ENCODE measurements around the gene FAM72B. TPM values are rescaled to one million over a fixed set of nuclear protein-coding genes. Genes with fewer than 3 reads are reported as not detected.
A peak's percentile ranks its signal among the peaks of the same experiment; 100 is the strongest.
"Not testable (repeated sequence)": the region's sequence is repeated elsewhere in the genome, so short reads cannot be mapped to it uniquely, and the experiment has no call there.

FAM72B gene
- total and polyA plus RNA-seq, 2 experiments from 2014 or later: 1.9 to 3.1 TPM

DNA sequence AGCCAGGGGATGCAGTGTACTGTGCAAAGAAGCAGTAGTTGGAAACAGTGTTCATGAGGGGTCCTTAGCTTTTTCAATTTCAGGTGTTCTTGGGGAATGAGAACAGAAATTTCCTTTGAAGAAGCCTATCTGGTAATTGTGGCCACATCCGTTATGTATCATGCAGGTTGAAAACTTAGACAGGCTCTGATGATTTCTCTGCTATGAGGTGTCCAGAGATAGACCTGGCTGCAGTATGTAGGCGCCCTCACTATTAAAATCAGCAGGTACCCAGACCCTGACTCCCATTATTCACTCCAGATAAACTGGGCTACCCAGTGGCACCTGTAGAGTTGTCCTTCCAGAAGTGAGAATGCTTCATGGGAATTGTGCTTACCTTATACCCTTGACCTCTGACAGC is 8.4 kb upstream of the FAM72B start:
- H3K4me1 ChIP-seq (ENCODE audit: insufficient read depth); in situ Hi-C loops (cut with MboI); H3K27ac ChIP-seq; H3K4me2 ChIP-seq (ENCODE audit: unreplicated experiment); H2AFZ ChIP-seq; H3K9me2 ChIP-seq (ENCODE audit: insufficient read depth); H3F3A ChIP-seq (ENCODE audit: insufficient read depth); H3K4me3 ChIP-seq; H3K9me3 ChIP-seq (ENCODE audit: low read depth); H3K36me3 ChIP-seq (ENCODE audit: low read depth); H3K9ac ChIP-seq; H3K27me3 ChIP-seq (replicated peaks; ENCODE audit: insufficient read depth); DNase-seq; H3K79me2 ChIP-seq (ENCODE audit: insufficient read depth); H4K20me1 ChIP-seq (ENCODE audit: insufficient read depth): not testable (repeated sequence)
- WGBS, 2 experiments (ENCODE audit: low coverage in 1 of 2, low lambda C conversion rate in 2 of 2, missing lambda C conversion rate in 2 of 2): 67 to 79% methylated on average over 1 to 2 of the region's 2 CpGs

DNA sequence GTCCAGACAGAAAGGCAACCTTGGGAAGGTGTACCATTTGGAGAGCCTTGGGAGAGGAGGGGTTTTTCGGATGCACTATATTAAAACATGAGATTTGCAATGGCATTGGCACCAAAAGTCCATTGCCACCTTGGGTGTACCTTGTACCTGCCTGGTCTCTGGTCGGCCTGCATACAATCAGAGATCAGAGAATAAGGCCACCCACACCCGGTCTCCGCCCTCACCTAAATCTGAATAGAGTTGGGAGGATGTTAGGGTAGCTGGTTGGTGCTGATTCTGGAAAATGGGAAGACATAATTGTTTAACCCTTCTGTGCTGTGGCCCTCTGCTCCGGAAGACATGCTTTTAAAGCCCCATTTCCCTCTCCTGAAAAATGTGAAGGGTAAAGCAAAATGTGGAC is 3.8 kb upstream of the FAM72B start:
- H3K4me2 ChIP-seq (ENCODE audit: unreplicated experiment); H3F3A ChIP-seq (ENCODE audit: insufficient read depth); H2AFZ ChIP-seq; H3K27ac ChIP-seq; H4K20me1 ChIP-seq (ENCODE audit: insufficient read depth); in situ Hi-C loops (cut with MboI); H3K9me3 ChIP-seq (ENCODE audit: low read depth); DNase-seq; H3K79me2 ChIP-seq (ENCODE audit: insufficient read depth); H3K4me3 ChIP-seq; H3K36me3 ChIP-seq (ENCODE audit: low read depth); H3K27me3 ChIP-seq (replicated peaks; ENCODE audit: insufficient read depth); H3K4me1 ChIP-seq (ENCODE audit: insufficient read depth); H3K9me2 ChIP-seq (ENCODE audit: insufficient read depth); H3K9ac ChIP-seq: not testable (repeated sequence)
- 72 to 81% methylated on average over 5 of the region's 5 CpGs for WGBS, 2 experiments (ENCODE audit: low coverage in 1 of 2, low lambda C conversion rate in 2 of 2, missing lambda C conversion rate in 2 of 2)

DNA sequence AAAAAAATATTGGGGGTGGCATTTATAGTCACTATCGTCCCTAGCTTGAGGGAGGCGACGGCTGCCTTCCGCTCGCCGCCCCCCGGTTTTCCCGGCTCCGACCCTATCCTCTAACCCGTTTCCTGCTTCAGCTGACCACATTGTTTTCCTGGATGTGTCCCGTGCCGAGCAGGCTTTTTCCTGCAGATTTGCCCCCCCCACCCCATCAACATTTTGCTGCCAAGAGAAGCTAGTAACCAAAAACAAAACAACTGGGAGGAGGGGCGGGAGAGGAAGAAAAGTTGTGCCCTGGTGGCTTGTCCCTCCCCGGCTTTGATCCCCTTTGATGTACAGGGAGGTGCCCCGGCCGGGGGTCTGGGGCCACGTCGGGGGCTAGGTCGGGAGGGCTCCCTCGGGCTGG is 2.1 kb upstream of the FAM72B start:
- Histone ChIP-seq H3K4me3 (peak overlapping the region; percentile 45; the same call in 1 of the 2 replicates), H3K9ac (0 out of 2 replicates have a peak overlapping the region, but pooled peaks have one; percentile 31)
- H3K27me3 ChIP-seq (replicated peaks; ENCODE audit: insufficient read depth); H3K9me3 ChIP-seq (ENCODE audit: low read depth); H2AFZ ChIP-seq; H3F3A ChIP-seq (ENCODE audit: insufficient read depth); H3K9me2 ChIP-seq (ENCODE audit: insufficient read depth); H3K4me1 ChIP-seq (ENCODE audit: insufficient read depth); DNase-seq; H3K79me2 ChIP-seq (ENCODE audit: insufficient read depth); H4K20me1 ChIP-seq (ENCODE audit: insufficient read depth); H3K27ac ChIP-seq; in situ Hi-C loops (cut with MboI); H3K4me2 ChIP-seq (ENCODE audit: unreplicated experiment); H3K36me3 ChIP-seq (ENCODE audit: low read depth): not testable (repeated sequence)
- 0% methylated on average over 9 of the region's 20 CpGs; no CpG with 5 or more reads in 1 of the 2 experiments for WGBS, 2 experiments (ENCODE audit: low coverage in 1 of 2, low lambda C conversion rate in 2 of 2, missing lambda C conversion rate in 2 of 2)

DNA sequence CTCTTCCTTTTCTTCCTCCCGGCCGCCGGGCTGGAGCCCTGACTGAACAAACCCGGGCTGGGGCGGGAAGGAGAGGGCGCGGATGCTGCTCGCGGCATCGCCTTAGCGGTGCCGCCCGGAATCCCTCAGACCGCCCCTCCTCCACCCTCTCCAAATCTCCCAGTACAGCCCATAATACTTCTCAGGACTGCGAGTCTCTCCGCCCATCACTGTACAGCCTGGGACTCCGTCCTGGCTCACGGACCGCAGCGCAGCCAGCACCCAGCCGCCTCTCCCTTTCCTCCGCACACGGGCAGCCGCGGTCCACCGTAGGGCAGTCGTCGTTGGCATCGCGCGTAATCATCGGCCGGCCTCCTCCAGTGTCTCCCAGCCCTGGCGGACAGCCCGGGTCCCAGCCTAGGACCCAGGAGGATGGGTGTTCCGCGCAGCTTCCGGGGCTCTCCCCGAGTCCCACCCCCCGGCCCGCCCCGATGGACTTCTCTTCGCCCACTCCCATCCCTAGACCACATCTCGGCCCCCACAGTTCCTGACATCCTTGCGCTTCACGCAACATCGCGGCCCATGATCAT is 1.1 kb upstream of the FAM72B start:
- H4K20me1 ChIP-seq (ENCODE audit: insufficient read depth); H3K79me2 ChIP-seq (ENCODE audit: insufficient read depth); H3K9me3 ChIP-seq (ENCODE audit: low read depth); H3F3A ChIP-seq (ENCODE audit: insufficient read depth); in situ Hi-C loops (cut with MboI); H3K4me2 ChIP-seq (ENCODE audit: unreplicated experiment); DNase-seq; H2AFZ ChIP-seq; H3K36me3 ChIP-seq (ENCODE audit: low read depth); H3K27me3 ChIP-seq (replicated peaks; ENCODE audit: insufficient read depth); H3K4me1 ChIP-seq (ENCODE audit: insufficient read depth); H3K9me2 ChIP-seq (ENCODE audit: insufficient read depth): not testable (repeated sequence)
- Histone ChIP-seq H3K27ac (peak overlapping the region; percentile 75), H3K9ac (peak overlapping the region; percentile 76), H3K4me3 (peak overlapping the region; percentile 69)
- no CpG with 5 or more reads among the region's 48 CpGs for WGBS, 2 experiments (ENCODE audit: low coverage in 1 of 2, low lambda C conversion rate in 2 of 2, missing lambda C conversion rate in 2 of 2)

DNA sequence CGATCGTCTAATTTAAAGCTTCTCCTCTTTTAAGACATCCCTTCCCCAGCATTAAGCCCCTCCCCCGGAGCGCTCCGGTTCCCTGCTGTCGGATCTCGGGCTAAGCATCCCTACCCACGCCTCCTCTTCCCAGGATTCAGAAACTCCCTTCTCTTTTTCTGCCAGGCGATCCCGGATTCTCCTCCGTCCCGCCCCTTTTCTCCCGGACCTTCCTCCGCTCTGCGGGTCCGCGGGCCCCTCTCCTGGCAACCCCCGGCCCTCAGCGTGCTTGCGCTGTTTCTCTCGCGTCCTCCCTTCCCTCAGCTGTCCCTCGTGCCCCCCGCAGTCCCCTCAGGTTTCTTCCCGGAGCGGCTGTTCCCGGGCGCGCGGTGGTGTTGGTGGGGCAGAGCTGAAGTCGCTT is 273 bp downstream of the FAM72B start:
- H3F3A ChIP-seq (ENCODE audit: insufficient read depth); H3K9me3 ChIP-seq (ENCODE audit: low read depth); H3K9me2 ChIP-seq (ENCODE audit: insufficient read depth); H3K27me3 ChIP-seq (replicated peaks; ENCODE audit: insufficient read depth); H3K36me3 ChIP-seq (ENCODE audit: low read depth); H4K20me1 ChIP-seq (ENCODE audit: insufficient read depth); in situ Hi-C loops (cut with MboI); H3K4me1 ChIP-seq (ENCODE audit: insufficient read depth); H3K79me2 ChIP-seq (ENCODE audit: insufficient read depth); H3K27ac ChIP-seq: not testable (repeated sequence)
- peak; percentile 7 for DNase-seq
- H3K4me3 ChIP-seq: peak overlapping the region; percentile 72
- WGBS, 2 experiments (ENCODE audit: low coverage in 1 of 2, low lambda C conversion rate in 2 of 2, missing lambda C conversion rate in 2 of 2): 1% methylated on average over 13 of the region's 31 CpGs; no CpG with 5 or more reads in 1 of the 2 experiments
- H2AFZ ChIP-seq: peak overlapping the region; percentile 68
- H3K9ac ChIP-seq: peak overlapping the region; percentile 49; the same call in 1 of the 2 replicates
- H3K4me2 ChIP-seq (ENCODE audit: unreplicated experiment): peak overlapping the region; percentile 76

DNA sequence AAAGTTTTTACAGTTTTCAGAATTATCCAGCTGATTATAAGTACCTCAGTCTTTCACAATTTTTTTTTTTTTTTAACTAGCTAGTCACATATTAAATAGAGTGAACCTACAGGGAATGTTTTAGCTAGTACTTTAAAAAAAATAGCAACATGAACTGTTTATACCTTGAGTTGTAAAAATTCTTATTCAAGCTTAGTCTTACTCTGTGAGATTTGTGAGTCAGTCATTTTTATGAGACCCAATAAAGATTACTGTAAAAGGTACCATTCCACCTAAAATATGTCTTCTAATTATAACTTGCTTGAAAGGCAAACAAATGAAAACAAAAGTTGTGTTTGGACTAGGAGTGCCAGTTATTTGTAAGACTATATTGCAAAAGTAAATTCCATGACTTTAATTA is 5.9 kb downstream of the FAM72B start:
- in situ Hi-C loops (cut with MboI); H3K4me2 ChIP-seq (ENCODE audit: unreplicated experiment): not testable (repeated sequence)

DNA sequence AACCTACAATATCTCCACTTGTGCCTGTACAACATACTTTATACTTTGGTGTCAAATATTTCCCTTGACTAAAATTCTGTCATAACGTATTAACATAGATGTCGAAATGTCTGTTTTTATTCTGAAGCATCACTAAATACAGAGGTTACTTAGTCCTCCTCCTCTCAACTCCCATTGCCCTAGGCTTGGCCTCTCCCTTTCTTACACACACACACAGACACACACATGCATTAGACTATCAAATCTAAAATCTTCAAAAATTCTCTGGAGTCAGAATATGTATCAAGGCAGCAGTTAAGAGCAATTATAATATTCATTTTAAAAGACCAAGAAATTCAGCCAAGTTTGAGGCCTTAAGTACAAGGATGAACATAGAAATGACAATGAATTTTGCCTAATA is 7.5 kb downstream of the FAM72B start:
- H3K4me2 ChIP-seq (ENCODE audit: unreplicated experiment); H3K4me1 ChIP-seq (ENCODE audit: insufficient read depth); DNase-seq; H3K9me2 ChIP-seq (ENCODE audit: insufficient read depth); H3K4me3 ChIP-seq; H3K27ac ChIP-seq; H2AFZ ChIP-seq; H4K20me1 ChIP-seq (ENCODE audit: insufficient read depth); in situ Hi-C loops (cut with MboI); H3K9ac ChIP-seq; H3F3A ChIP-seq (ENCODE audit: insufficient read depth); H3K36me3 ChIP-seq (ENCODE audit: low read depth); H3K27me3 ChIP-seq (replicated peaks; ENCODE audit: insufficient read depth); H3K79me2 ChIP-seq (ENCODE audit: insufficient read depth); H3K9me3 ChIP-seq (ENCODE audit: low read depth): not testable (repeated sequence)
- WGBS, 2 experiments (ENCODE audit: low coverage in 1 of 2, low lambda C conversion rate in 2 of 2, missing lambda C conversion rate in 2 of 2): 82 to 83% methylated on average over 2 of the region's 2 CpGs

More for the DNA sequence above, 5.9 kb downstream of the FAM72B start:
- DNase-seq; H3K27me3 ChIP-seq (replicated peaks; ENCODE audit: insufficient read depth); H3K9ac ChIP-seq; H4K20me1 ChIP-seq (ENCODE audit: insufficient read depth); H3K4me1 ChIP-seq (ENCODE audit: insufficient read depth); H3F3A ChIP-seq (ENCODE audit: insufficient read depth); H3K9me2 ChIP-seq (ENCODE audit: insufficient read depth); H3K27ac ChIP-seq; H3K36me3 ChIP-seq (ENCODE audit: low read depth); H3K79me2 ChIP-seq (ENCODE audit: insufficient read depth); H2AFZ ChIP-seq; H3K4me3 ChIP-seq; H3K9me3 ChIP-seq (ENCODE audit: low read depth): not testable (repeated sequence)

DNA sequence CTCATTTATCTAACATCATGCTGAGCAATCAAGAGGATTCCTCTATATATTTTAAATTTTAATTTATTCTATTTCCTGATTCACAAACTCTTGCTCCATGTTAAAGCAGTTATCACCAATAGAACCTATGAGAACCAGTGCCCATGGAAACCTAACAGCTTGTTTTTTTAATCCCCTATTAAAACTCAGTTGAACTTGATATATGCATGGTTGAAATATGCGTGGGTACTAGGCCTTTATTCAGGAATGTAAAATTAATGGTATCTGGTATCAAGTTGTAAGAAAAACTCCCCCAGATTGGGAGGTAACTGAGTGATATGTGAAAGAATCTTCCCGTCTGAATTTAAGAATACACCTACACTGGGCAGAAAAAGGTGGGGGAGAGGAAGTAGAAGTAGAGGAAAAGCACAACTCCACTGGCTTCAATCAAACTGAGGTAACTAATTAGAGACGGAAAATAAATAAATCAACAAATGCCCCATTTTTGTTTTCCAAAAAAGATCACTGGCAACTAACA is 15.9 kb downstream of the FAM72B start:
- in situ Hi-C loops (cut with MboI); H3K79me2 ChIP-seq (ENCODE audit: insufficient read depth); H3K36me3 ChIP-seq (ENCODE audit: low read depth); H2AFZ ChIP-seq; H3K4me3 ChIP-seq; H3K27ac ChIP-seq; H3K27me3 ChIP-seq (replicated peaks; ENCODE audit: insufficient read depth); H3K9me3 ChIP-seq (ENCODE audit: low read depth); H3K9ac ChIP-seq; H3K9me2 ChIP-seq (ENCODE audit: insufficient read depth); DNase-seq; H3K4me1 ChIP-seq (ENCODE audit: insufficient read depth); H3F3A ChIP-seq (ENCODE audit: insufficient read depth); H4K20me1 ChIP-seq (ENCODE audit: insufficient read depth); H3K4me2 ChIP-seq (ENCODE audit: unreplicated experiment): not testable (repeated sequence)
- WGBS, 2 experiments (ENCODE audit: low coverage in 1 of 2, low lambda C conversion rate in 2 of 2, missing lambda C conversion rate in 2 of 2): 100% methylated on average over 2 of the region's 3 CpGs; no CpG with 5 or more reads in 1 of the 2 experiments

Measured in GM23248 (cell line).